OCI-LY3 (cell line): ENCODE data around the gene ST6GALNAC5.

Experiments
- CTCF ChIP-seq: fragments of 200-600, 300-600 bp; sonication (generic); IDR thresholded peaks from 2 replicates; pipeline ENCODE4 v1.5.1; 2014; ENCODE audit warnings: antibody characterized with exemption, low read length, low read depth
- EZH2phosphoT487 ChIP-seq: fragments of 200-600 bp; shearing (Covaris generic); IDR thresholded peaks from 2 replicates; pipeline ENCODE4 v1.6.1; 2018; ENCODE audit warnings: antibody characterized with exemption, mixed run types, low read depth

- TF ChIP-seq CTCF (no peak), EZH2phosphoT487 (no peak)
Observed at GRCh38 chr1:77040826-77041225, 173.5 kb downstream of the ST6GALNAC5 start.
